HepG2 (cell line): Measurements from ENCODE around the gene NOCT. TPM values are rescaled to one million over a fixed set of nuclear protein-coding genes. Genes with fewer than 3 reads are reported as not detected.

Source experiments
- ATF1 ChIP-seq: IDR thresholded peaks from 2 replicates; pipeline ENCODE4 v1.6.1; 2016; ENCODE audit warnings: mild to moderate bottlenecking, control low read depth
- ATF5 ChIP-seq: sonication (generic); formaldehyde crosslinking; IDR thresholded peaks from 2 replicates; pipeline ENCODE4 v1.4.0; 2020; ENCODE audit warnings: mild to moderate bottlenecking, low read depth, missing genetic modification reagents
- ATF7-NPFF ChIP-seq: sonication (generic); formaldehyde crosslinking; IDR thresholded peaks from 2 replicates; pipeline ENCODE4 v1.8.1; 2023; ENCODE audit warnings: mild to moderate bottlenecking, low read depth, missing genetic modification reagents, moderate library complexity
- ATM ChIP-seq: fragments of 450-650 bp; IDR thresholded peaks from 2 replicates; pipeline ENCODE4 v1.7.1; 2017; ENCODE audit warnings: mild to moderate bottlenecking, borderline replicate concordance
- CHCHD3 ChIP-seq: sonication (generic); formaldehyde crosslinking; IDR thresholded peaks from 2 replicates; pipeline ENCODE4 v1.8.0; 2022; ENCODE audit warnings: mild to moderate bottlenecking, missing genetic modification reagents, moderate library complexity
- CREB3 ChIP-seq: sonication (generic); formaldehyde crosslinking; IDR thresholded peaks from 2 replicates; pipeline ENCODE4 v1.5.0; 2020; ENCODE audit warnings: missing genetic modification reagents
- ESRRA ChIP-seq: sonication (generic); formaldehyde crosslinking; IDR thresholded peaks from 2 replicates; pipeline ENCODE4 v1.5.1; 2020; ENCODE audit warnings: mild to moderate bottlenecking, low read depth, missing genetic modification reagents
- HBP1 ChIP-seq: IDR thresholded peaks from 2 replicates; pipeline ENCODE4 v1.6.1; 2016; ENCODE audit warnings: low read depth, control low read depth
- KMT2B ChIP-seq: IDR thresholded peaks from 2 replicates; pipeline ENCODE4 v1.6.1; 2016; ENCODE audit warnings: missing genetic modification reagents, missing compliant biosample characterization
- NR2F6 ChIP-seq, 2 experiments: IDR thresholded peaks; 2 replicates each; pipeline ENCODE4 v1.6.1; 2016; ENCODE audit warnings: antibody characterized with exemption in 1 of 2, mild to moderate bottlenecking in 1 of 2
- RARG ChIP-seq: sonication (generic); formaldehyde crosslinking; IDR thresholded peaks from 2 replicates; pipeline ENCODE4 v1.4.0; 2020; ENCODE audit warnings: low read depth, mild to moderate bottlenecking, missing genetic modification reagents
- SNAPC2 ChIP-seq: sonication (generic); formaldehyde crosslinking; IDR thresholded peaks from 2 replicates; pipeline ENCODE4 v1.8.1; 2022; ENCODE audit warnings: mild to moderate bottlenecking, missing genetic modification reagents
- SRY ChIP-seq: sonication (generic); formaldehyde crosslinking; IDR thresholded peaks from 2 replicates; pipeline ENCODE4 v1.8.0; 2022; ENCODE audit warnings: mild to moderate bottlenecking, missing genetic modification reagents
- THAP11 ChIP-seq: IDR thresholded peaks from 2 replicates; pipeline ENCODE4 v1.6.1; 2016; ENCODE audit warnings: missing biosample characterization, missing genetic modification reagents
- ZFP90 ChIP-seq: sonication (generic); formaldehyde crosslinking; IDR thresholded peaks from 2 replicates; pipeline ENCODE4 v1.8.0; 2022; ENCODE audit warnings: missing genetic modification reagents, mild to moderate bottlenecking, inconsistent platforms, borderline replicate concordance
- ZNF143 ChIP-seq: sonication (generic); formaldehyde crosslinking; IDR thresholded peaks from 2 replicates; pipeline ENCODE4 v1.4.0; 2020; ENCODE audit warnings: missing genetic modification reagents
- ZNF18 ChIP-seq: sonication (generic); formaldehyde crosslinking; IDR thresholded peaks from 2 replicates; pipeline ENCODE4 v1.8.0; 2022; ENCODE audit warnings: mild to moderate bottlenecking, missing genetic modification reagents; ENCODE audit not compliant: insufficient replicate concordance
- ZNF431 ChIP-seq: sonication (generic); formaldehyde crosslinking; IDR thresholded peaks from 2 replicates; pipeline ENCODE4 v1.9.0; 2022; ENCODE audit warnings: missing genetic modification reagents, low read depth, mild to moderate bottlenecking, borderline replicate concordance
- ZNF484 ChIP-seq: sonication (generic); formaldehyde crosslinking; IDR thresholded peaks from 2 replicates; pipeline ENCODE4 v1.5.1; 2020; ENCODE audit warnings: mild to moderate bottlenecking, low read depth, missing genetic modification reagents, borderline replicate concordance
- ZNF7 ChIP-seq: IDR thresholded peaks from 2 replicates; pipeline ENCODE4 v1.6.1; 2016; ENCODE audit warnings: missing biosample characterization, missing genetic modification reagents
- ZNF724P ChIP-seq: sonication (generic); formaldehyde crosslinking; IDR thresholded peaks from 2 replicates; pipeline ENCODE4 v1.8.0; 2022; ENCODE audit warnings: missing genetic modification reagents, borderline replicate concordance
- ZNF878 ChIP-seq: sonication (generic); formaldehyde crosslinking; IDR thresholded peaks from 2 replicates; pipeline ENCODE4 v1.8.1; 2023; ENCODE audit warnings: mild to moderate bottlenecking, missing genetic modification reagents, moderate library complexity
- ZNF879 ChIP-seq: sonication (generic); formaldehyde crosslinking; IDR thresholded peaks from 2 replicates; pipeline ENCODE4 v1.8.1; 2023; ENCODE audit warnings: missing genetic modification reagents
- ZUFSP ChIP-seq: sonication (generic); formaldehyde crosslinking; IDR thresholded peaks from 2 replicates; pipeline ENCODE4 v1.9.0; 2021; ENCODE audit warnings: missing genetic modification reagents, mild to moderate bottlenecking, borderline replicate concordance
- polyA plus RNA-seq, 8 experiments: library from polyadenylated mRNA; depleted of rRNA in 3 of 8; stranded (reverse) in 7 of 8; unstranded in 1 of 8; fragments of >200 nt; fragmentation: Illumina TruSeq in 4 of 8; extraction: Trizol in 4 of 8; gene quantifications; 2 replicates each; pipeline versions ENCODE4 v1.2.1 to v1.2.3, GENCODE V29; 2011 to 2016; ENCODE audit warnings: low read depth in 4 of 8, missing spikeins in 1 of 8, mixed read lengths in 1 of 8; ENCODE audit not compliant: insufficient read depth in 1 of 8
- total RNA-seq, 5 experiments: library from RNA; depleted of rRNA; stranded (reverse); fragments of >200 nt; fragmentation: Illumina TruSeq; extraction: Trizol; gene quantifications; 2 replicates each; pipeline ENCODE4 v1.2.3, GENCODE V29; 2016; ENCODE audit warnings: low read depth in 1 of 5

NOCT gene
- total and polyA plus RNA-seq, 2 of the 13 experiments (the other 11 are each of a cell fraction or from before 2014, with no cell fraction given) = 3.6 to 13.1 TPM

- TF ChIP-seq HBP1 (CRISPR knock-in tag) (peak; percentile 96), KMT2B (CRISPR knock-in tag) (no peak), ZNF484 (CRISPR knock-in tag) (no peak), ZNF878 (CRISPR knock-in tag) (0 out of 2 replicates have a peak, but pooled peaks have one; percentile 16), ZNF18 (peak; percentile 70), ZNF724P (CRISPR knock-in tag) (0 out of 2 replicates have a peak, but pooled peaks have one; percentile 5), ATM (no peak), NR2F6 (IDR thresholded peaks at IDR 0.05) (no peak), NR2F6 (CRISPR knock-in tag; IDR thresholded peaks at IDR 0.05) (peak; percentile 54), ATF1 (CRISPR knock-in tag) (no peak), ZNF431 (CRISPR knock-in tag) (no peak), ZNF7 (CRISPR knock-in tag) (no peak), SNAPC2 (CRISPR knock-in tag) (no peak), RARG (no peak), ATF5 (CRISPR knock-in tag) (peak; percentile 60; the same call in 1 of the 2 replicates), ZNF143 (CRISPR knock-in tag) (peak; percentile 30; the same call in 1 of the 2 replicates), ZNF879 (CRISPR knock-in tag) (no peak), CHCHD3 (no peak), ZFP90 (CRISPR knock-in tag) (no peak), ZUFSP (no peak), SRY (peak; percentile 48; the same call in 1 of the 2 replicates), THAP11 (CRISPR knock-in tag) (peak; percentile 72), ATF7-NPFF (CRISPR knock-in tag) (peak; percentile 72), CREB3 (CRISPR knock-in tag) (no peak), ESRRA (CRISPR knock-in tag) (no peak)
Observed at GRCh38 chr4:139083956-139084803, 68.6 kb downstream of the NOCT start (continued).
